ENCODE measurements around the gene KRTAP12-3.

KRTAP12-3 gene

DNA sequence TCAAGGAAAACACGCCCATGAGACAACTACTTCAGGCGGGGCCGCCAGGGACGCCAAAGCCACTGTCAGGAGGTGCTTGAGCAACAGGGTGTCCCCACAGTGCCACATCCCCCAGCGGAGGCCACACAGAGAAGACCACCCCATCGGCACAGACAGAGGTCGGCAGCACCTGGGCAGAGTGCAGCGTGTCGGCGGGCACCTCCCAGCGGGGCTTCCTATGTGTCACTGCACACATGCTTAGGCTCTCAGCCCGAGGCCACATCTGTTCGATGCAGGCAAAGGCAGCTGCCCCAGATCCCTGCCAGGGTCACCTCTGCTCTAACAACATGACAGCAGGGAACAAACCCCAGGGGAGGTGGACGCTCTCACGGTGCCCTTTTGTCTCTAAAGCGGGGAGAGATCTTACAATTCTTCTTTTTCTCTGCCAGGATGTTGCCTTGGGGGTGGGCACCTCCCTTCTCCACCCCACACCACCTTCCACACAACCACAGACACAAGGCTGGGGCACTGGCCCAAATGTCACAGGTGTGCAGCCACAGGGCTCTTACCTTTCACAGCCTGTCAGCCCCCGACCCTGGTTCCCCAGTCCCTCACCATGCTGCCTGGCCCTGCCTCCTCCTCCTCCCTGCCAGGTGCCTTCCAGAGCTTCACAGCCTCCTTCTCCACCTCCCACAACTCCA is 41.7 kb upstream of the KRTAP12-3 start:
- H3K27me3 ChIP-seq (ENCODE audit: insufficient read depth, poor library complexity, severe bottlenecking): no peaks in the 10 kb centered on the region
- H3K27ac ChIP-seq (replicated peaks): no peak overlapping the region
- H3K4me3 ChIP-seq (replicated peaks; ENCODE audit: insufficient read depth, low read length): no peak overlapping the region
- TF ChIP-seq SPI1 (IDR thresholded peaks at IDR 0.05; ENCODE audit: borderline replicate concordance, low read depth): no peak
- no peak for TF ChIP-seq CTCF (IDR thresholded peaks at IDR 0.05; ENCODE audit: insufficient read depth, low read length)
- TF ChIP-seq GABPA (IDR thresholded peaks at IDR 0.05; ENCODE audit: low read depth): no peak
- TF ChIP-seq, protein P1, sequence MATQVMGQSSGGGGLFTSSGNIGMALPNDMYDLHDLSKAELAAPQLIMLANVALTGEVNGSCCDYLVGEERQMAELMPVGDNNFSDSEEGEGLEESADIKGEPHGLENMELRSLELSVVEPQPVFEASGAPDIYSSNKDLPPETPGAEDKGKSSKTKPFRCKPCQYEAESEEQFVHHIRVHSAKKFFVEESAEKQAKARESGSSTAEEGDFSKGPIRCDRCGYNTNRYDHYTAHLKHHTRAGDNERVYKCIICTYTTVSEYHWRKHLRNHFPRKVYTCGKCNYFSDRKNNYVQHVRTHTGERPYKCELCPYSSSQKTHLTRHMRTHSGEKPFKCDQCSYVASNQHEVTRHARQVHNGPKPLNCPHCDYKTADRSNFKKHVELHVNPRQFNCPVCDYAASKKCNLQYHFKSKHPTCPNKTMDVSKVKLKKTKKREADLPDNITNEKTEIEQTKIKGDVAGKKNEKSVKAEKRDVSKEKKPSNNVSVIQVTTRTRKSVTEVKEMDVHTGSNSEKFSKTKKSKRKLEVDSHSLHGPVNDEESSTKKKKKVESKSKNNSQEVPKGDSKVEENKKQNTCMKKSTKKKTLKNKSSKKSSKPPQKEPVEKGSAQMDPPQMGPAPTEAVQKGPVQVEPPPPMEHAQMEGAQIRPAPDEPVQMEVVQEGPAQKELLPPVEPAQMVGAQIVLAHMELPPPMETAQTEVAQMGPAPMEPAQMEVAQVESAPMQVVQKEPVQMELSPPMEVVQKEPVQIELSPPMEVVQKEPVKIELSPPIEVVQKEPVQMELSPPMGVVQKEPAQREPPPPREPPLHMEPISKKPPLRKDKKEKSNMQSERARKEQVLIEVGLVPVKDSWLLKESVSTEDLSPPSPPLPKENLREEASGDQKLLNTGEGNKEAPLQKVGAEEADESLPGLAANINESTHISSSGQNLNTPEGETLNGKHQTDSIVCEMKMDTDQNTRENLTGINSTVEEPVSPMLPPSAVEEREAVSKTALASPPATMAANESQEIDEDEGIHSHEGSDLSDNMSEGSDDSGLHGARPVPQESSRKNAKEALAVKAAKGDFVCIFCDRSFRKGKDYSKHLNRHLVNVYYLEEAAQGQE (IDR thresholded peaks at IDR 0.05; ENCODE audit: insufficient replicate concordance, low read depth): no peak
- TF ChIP-seq POLR2AphosphoS5 (IDR thresholded peaks at IDR 0.05; ENCODE audit: low read depth): no peak
- no peak for DNase-seq (ENCODE audit: low read depth in 1 of 2, low spot score in 1 of 2)

DNA sequence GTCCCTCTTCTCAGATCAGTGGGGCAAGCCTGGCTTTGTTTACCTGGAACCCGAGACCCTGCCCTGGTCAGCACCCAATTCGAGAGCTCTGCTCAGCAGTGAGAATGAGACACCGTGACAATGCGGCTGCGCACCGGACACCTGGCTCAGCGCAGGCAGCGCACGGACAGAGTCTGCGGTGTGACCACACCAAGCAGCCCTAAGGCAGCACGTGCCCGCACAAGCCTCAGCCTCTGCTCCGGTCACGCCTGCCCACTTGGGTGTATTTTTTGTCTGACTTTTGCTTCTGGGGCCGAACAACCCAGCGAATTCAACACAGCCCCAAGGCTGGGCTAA is 41.2 kb upstream of the KRTAP12-3 start:
- no peak overlapping the region for H3K4me3 ChIP-seq (replicated peaks; ENCODE audit: insufficient read depth, low read length)
- no peak for DNase-seq (ENCODE audit: low read depth in 1 of 2, low spot score in 1 of 2)
- TF ChIP-seq POLR2AphosphoS5 (IDR thresholded peaks at IDR 0.05; ENCODE audit: low read depth) (no peak), SPI1 (IDR thresholded peaks at IDR 0.05; ENCODE audit: borderline replicate concordance, low read depth) (no peak), GABPA (IDR thresholded peaks at IDR 0.05; ENCODE audit: low read depth) (no peak), CTCF (IDR thresholded peaks at IDR 0.05; ENCODE audit: insufficient read depth, low read length) (no peak)
- TF ChIP-seq, protein P1 (IDR thresholded peaks at IDR 0.05; ENCODE audit: insufficient replicate concordance, low read depth): no peak
- no peaks in the 10 kb centered on the region for H3K27me3 ChIP-seq (ENCODE audit: insufficient read depth, poor library complexity, severe bottlenecking)
- no peak overlapping the region for H3K27ac ChIP-seq (replicated peaks)

GRCh38 chr21:44617071-44617501 is 40.6 kb upstream of the KRTAP12-3 start:
- no peaks in the 10 kb centered on the region for H3K27me3 ChIP-seq (ENCODE audit: insufficient read depth, poor library complexity, severe bottlenecking)
- H3K27ac ChIP-seq (replicated peaks): no peak overlapping the region
- DNase-seq (ENCODE audit: low read depth in 1 of 2, low spot score in 1 of 2): no peak
- no peak for TF ChIP-seq SPI1 (IDR thresholded peaks at IDR 0.05; ENCODE audit: borderline replicate concordance, low read depth)
- TF ChIP-seq, protein P1 (IDR thresholded peaks at IDR 0.05; ENCODE audit: insufficient replicate concordance, low read depth): no peak
- no peak for TF ChIP-seq CTCF (IDR thresholded peaks at IDR 0.05; ENCODE audit: insufficient read depth, low read length)
- TF ChIP-seq POLR2AphosphoS5 (IDR thresholded peaks at IDR 0.05; ENCODE audit: low read depth): no peak
- no peak for TF ChIP-seq GABPA (IDR thresholded peaks at IDR 0.05; ENCODE audit: low read depth)
- H3K4me3 ChIP-seq (replicated peaks; ENCODE audit: insufficient read depth, low read length): no peak overlapping the region

All from HL-60 (cell line).